HG02938 (cell line): ENCODE measurements around the gene AMPD2.
"Not testable (repeated sequence)": the region's sequence is repeated elsewhere in the genome, so short reads cannot be mapped to it uniquely, and the experiment has no call there.

Experiments used
- ATAC-seq: cut with Tn5 transposase; IDR thresholded peaks from one replicate; pipeline ENCODE4 v1.9.1; 2021; ENCODE audit warnings: mild to moderate bottlenecking, moderate library complexity; ENCODE audit not compliant: unreplicated experiment

AMPD2 gene

DNA sequence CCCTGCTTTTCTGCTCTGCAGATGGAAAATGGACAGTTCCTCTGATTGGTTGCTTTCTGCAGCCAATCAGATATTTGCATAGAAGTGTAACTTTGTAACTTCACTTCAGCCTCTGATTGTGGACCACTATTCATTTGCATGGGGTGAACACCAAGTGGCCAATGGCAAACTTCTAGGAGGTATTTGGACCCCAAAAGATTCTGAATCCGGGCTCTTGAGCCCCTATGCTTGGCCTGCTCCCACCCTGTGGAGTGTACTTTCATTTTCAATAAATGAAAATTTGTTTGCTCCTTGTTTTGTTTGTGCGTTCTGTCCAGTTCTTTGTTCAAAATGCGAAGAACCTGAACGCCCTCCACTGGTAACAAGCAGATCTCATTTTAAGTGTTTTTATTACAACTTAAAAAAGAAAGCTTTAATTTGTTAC lies 29.9 kb downstream of the AMPD2 start:
- ATAC-seq, result no peak

DNA sequence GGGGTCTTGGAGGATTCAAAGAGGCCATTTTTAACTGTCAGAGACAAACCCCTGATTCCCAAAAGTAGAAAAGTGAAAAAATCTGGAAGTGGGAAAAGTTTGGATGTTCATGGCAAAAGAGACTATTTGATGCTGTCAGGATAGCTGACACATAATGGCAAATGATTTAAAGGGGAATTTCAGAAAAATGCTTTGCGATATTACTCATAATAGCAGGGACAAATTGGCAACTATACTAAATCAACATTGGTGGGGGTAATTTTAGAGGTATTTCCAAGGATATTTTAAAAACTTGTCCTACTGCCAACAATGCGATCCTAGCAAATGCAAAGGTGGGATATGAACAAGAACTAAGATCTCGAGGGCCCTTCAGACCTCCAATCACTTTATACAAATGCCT lies 31.0 kb downstream of the AMPD2 start:
- ATAC-seq, result no peak

DNA sequence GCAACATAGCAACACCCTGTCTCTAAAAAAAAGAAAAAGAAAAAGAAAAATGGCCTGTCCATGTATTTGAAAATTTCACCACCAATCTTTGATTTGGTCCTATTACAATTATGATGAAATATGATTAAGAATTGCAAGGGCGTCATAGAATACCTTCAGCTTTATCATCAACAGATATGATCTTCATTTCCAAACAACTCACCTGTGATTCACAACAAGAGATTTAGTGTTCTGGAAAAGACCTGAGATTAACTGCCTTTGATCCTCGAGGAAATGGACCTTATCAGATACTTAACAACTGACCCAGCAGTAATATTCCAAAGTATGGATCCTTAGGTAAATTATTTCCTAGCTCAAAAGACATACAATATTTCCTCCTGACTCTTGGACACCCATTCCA lies 32.8 kb downstream of the AMPD2 start:
- ATAC-seq, result no peak

DNA sequence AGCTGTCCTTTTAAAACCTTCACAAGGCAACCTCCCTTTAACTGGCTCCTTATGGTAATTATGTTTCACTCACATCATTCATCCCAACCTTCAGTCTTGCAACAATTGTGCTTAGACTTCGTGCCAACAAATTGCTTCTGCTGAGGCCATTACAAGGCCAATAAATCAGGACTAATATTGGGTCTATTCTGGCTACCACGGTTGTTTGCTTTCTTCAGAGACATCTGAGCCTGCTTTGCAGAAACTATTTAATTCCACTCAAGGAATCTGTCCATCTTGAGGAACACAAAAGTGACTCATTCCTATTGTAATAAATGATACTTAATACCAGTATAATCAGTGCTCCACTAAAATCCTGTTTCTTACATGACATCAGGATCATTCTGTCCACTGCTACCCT lies 33.7 kb downstream of the AMPD2 start:
- no peak for ATAC-seq

DNA sequence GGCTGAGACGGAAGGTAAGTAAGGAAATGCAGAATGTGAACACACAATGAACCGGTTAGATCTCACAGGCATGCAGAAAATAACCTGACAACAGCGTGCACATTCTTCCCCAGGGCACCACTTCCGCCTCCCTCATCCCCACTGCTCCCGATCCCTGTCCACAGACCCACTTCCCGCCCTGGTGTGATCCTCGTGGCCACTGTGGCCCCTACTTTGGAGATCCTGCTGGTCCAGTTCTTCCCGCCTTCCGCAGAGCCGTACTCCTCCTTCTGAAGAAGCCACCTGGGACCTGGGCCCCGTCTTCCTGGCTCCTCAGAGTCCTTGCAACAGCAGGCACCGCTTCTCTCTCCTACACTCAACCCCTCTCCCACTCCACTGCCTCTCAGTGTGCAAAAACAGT lies 34.9 kb downstream of the AMPD2 start:
- no peak for ATAC-seq

DNA sequence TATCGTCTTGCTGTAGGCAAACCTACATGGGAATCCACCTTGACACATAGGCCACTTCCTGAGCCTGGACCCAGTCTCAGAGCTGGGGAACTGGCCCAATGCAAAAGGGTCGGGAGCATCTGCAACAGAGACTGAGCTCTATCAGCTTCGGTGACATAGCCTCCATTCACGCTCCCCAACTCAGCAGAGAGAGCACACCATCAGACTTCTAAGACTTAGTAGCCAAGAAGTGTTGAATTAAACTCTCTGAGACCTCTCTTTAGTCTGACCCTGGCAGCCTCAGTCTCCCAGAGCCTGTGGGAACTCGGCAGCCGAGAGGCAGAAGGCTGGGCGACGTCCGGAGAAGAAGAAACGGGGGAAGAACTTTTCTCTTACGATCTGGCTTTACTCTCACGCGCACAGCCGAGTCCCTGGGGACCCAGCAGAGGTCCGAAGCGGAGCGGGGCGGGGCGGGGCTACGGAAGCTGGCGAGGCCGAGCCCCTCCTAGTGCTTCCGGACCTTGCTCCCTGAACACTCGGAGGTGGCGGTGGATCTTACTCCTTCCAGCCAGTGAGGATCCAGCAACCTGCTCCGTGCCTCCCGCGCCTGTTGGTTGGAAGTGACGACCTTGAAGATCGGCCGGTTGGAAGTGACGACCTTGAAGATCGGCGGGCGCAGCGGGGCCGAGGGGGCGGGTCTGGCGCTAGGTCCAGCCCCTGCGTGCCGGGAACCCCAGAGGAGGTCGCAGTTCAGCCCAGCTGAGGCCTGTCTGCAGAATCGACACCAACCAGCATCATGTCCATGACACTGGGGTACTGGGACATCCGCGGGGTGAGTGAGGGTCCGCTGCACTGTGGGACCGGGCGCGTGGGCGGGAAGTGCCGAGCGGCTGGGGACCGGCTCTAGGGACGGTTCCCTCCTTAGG lies 36.2 kb downstream of the AMPD2 start, which contains the start of gene GSTM4:
TSS of gene GSTM4 (plus strand) at position 485 of the 905 bp plus-strand sequence. CDS start at position 776, 291 bp downstream.
- ATAC-seq, result peak; percentile 82

DNA sequence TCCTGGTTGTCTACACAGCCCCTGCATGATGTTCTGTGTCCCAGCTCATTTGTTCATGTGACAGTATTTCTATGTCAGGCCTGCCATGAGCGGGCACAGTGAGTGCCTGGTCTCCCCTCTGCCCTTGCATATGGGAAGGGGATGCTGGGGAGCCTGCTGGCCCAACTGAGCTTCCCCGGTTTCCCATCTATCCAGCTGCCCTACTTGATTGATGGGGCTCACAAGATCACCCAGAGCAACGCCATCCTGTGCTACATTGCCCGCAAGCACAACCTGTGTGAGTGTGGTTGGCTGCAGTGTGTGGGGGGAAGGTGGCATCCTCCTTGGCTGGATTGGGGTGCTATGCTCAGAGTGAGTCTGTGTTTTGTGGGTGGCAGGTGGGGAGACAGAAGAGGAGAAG lies 37.8 kb downstream of the AMPD2 start:
- no peak for ATAC-seq

DNA sequence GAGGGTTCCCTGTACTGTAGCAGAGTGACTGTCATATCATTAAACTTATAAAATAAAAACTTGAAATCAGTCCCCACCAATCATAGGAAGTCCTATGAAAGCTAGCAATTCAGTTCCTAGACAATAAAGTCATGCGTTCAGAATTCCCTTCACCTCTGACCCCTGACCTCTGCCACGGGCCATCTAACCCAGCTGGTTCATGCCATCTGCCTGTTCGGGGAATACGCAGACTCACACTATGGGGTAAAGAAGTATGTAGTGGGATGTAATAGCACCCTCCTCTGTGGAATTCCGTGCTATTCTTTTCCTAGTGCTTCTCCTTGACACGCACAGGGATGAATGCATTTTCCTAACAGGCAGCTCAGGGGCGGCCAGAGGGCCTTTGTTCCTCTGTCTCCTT lies 38.3 kb downstream of the AMPD2 start:
- no peak for ATAC-seq

DNA sequence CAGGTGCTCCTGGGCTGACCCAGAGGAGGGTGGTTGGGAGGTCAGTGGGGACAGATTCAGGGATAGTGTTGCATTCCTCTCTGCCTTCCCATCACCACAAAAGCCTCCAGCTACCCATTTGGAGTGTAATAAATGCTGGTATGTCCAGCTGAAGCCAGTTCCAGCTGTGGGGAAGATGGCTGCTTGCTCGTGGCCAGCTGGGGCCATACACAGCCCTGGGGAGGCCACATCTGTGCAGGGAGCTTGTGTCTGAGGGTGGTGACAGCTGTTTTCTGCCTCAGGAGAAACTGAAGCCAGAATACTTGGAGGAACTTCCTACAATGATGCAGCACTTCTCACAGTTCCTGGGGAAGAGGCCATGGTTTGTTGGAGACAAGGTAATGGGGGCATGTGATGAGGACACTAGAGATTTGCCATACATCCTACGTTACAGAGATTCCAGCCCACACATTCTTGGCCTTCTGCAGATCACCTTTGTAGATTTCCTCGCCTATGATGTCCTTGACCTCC lies 39.0 kb downstream of the AMPD2 start:
- no peak for ATAC-seq

DNA sequence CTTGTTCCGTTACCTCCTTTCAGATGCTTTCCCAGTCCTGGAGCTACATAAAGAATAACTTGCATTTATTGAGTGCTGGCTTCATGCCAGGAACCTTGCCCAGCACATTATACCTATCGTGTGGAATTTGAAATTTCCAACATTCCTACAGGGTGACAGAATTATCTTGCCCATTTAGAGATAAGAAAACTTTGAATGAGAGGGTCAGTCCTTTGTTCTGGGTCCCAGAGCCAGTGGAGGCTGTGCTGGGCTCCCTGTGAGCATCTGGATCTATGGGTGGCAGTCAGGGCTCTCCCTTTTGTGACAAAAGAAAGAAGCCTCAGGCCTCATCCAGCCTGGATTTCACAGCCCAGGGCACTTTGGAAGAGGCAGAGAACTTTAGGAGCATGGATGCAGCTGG lies 39.5 kb downstream of the AMPD2 start:
- ATAC-seq, result no peak

DNA sequence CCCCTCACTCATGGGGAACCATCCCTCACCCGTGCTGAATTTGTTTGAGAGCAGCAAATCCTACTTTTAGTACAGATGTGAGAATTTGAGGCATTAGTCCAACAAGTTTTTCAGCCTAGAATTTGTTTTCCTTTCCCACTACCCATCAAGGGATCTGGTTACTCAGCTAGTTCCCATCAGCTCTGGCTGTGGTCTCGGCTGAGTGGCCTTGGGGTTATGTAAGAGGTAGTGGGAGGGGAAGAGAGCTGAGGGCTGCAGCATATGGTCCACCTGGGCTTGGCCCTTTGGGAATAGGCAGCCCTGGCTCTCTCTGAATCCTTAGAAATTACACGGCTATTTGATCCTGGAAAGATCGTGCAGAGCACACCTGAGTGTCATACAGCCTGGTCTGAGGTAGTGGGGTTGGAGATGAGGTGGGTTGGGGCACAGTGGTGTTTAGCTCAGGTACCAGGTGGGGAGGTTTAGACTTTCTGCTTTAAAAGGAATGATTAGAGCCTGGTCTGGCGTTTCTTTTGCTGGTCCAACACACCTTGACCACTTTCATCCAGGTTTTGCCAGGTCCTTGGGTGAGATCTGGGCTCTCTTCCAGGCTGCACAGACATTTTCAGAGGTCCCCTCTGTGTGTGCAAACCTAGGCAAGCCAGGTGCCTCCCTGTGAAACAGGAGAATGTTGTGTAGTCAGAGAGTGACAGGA lies 40.5 kb downstream of the AMPD2 start:
- ATAC-seq, result no peak

DNA sequence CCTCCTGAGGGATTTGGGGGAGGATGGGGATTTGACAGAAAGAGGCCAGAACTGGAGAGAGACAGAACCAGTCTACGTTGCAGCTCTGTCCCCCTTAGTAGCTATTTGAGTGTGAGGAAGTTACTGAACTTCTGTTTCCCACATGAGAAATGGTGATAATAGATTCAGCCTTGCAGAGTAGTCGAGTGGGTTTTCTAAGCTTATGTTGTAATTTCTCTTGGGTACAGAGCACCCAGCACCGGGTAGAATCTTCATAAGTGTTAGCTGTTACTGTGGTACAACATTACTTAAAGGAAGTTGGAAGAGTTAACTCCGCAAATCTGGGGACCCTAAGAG lies 41.0 kb downstream of the AMPD2 start:
- not testable (repeated sequence) for ATAC-seq

DNA sequence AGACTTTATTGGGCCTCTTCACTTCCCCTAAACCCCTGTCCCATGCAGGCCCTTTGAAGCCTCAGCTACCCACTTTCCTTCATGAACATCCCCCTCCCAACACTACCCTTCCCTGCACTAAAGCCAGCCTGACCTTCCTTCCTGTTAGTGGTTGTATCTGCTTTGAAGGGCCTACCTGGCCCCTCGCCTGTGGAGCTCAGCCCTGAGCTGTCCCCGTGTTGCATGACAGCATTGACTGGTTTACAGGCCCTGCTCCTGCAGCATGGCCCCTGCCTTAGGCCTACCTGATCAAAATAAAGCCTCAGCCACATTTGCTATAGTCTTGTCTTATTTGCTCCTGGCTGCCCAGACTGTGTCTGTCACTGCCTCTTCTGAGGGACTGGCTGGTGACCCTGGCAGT lies 41.8 kb downstream of the AMPD2 start:
- no peak for ATAC-seq

DNA sequence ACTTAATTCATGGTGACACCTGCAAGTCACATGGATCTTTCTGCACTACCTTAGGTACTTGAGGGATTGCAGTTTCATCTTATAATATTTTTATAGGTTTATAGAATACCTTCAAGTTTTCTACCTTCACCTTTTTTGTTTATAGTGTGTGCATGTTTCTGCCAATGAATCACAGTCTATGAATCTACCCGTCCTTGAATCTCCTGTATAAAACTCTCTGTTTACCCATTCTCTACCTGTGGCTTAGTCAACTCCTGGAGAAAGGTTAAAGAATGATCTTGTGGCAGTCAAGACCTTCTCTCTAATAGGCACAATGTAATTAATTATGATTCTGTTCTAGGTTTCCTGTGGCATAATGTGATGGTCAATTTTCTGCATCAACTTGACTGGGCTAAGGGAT lies 45.0 kb downstream of the AMPD2 start:
- no peak for ATAC-seq

DNA sequence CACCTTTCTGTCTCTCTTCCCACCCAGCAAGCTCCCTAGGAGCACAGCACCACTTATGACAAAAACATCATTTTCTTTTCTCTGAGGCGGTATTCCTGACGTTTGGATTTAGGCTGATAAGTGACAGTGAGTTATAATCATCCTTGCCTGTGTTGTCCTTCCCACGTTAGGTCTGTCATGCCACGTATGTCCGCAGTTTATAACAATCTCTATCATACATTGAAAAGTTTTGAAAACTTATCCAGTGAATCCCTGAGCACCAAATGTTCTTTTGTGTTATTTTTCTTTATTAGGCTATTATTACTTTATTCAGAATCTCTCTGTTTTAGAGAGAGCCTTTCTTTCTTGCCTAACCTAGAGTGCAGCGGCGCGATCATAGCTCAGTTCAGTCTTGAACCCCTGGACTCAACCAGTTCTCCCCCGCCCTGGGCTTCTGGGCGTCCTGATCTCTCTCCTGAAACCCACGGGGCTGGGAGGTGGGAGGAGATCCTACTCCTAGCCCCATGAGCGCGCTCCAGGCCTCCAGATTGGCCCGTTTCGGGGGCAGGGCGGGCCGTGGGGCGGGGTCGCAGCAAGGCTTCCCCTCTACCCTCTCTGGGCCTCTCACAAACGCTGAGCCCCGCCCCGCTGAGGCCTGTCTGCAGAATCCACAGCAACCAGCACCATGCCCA lies 48.0 kb downstream of the AMPD2 start, which contains the start of gene GSTM2:
TSS of gene GSTM2 (plus strand) at position 606 of the 671 bp plus-strand sequence. CDS start at position 665, 59 bp downstream.
- ATAC-seq, result peak; percentile 76

DNA sequence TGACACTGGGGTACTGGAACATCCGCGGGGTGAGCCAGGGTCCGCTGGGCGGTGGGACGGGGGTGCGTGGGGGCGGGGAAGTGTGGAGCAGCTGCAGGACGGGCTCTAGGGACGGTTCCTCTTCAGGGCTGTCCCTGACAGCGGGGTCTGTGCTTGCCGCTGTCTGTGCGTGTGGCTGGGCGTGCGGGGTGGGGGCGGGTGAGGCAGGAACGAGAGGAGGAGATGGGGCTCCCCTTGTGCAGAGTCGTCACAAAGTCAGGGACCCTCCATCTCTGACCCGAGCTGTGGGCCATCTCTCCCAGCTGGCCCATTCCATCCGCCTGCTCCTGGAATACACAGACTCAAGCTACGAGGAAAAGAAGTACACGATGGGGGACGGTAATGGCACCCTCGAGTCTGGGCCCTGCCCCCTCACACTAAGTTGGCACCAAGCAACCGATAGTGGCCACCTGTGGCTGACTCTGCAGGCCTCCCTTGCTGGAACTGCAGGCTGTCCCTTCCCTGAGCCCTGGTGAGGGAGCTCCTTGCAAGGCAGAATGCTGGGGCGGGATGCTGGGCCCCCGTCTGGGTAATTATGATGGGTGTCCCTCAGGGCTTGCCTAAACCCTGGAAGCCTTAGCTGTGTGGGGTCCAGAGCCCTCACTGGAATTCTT lies 48.6 kb downstream of the AMPD2 start:
- ATAC-seq, result no peak

DNA sequence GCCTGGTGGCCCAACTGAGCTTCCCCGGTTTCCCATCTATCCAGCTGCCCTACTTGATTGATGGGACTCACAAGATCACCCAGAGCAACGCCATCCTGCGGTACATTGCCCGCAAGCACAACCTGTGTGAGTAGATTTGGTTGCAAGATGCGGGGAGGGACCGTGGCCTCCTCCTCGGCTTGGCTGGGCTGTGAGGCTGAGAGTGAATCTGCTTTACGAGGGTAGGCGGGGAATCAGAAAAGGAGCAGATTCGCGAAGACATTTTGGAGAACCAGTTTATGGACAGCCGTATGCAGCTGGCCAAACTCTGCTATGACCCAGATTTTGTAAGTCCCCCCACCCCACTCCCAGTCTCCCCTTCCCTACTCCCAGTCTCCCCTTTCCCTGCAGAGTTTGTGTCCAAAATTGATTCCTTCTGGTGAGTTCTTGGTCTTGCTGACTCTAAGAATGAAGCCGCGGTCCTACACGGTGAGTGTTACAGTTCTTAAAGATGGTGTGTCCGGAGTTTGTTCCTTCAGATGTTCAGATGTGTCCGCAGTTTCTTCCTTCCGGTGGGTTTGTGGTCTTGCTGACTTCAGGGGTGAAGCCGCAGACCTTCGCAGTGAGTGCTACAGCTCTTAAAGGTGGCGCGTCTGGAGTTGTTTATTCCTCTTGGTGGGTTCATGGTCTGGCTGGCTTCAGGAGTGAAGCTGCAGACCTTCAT lies 49.8 kb downstream of the AMPD2 start:
- ATAC-seq, result no peak

DNA sequence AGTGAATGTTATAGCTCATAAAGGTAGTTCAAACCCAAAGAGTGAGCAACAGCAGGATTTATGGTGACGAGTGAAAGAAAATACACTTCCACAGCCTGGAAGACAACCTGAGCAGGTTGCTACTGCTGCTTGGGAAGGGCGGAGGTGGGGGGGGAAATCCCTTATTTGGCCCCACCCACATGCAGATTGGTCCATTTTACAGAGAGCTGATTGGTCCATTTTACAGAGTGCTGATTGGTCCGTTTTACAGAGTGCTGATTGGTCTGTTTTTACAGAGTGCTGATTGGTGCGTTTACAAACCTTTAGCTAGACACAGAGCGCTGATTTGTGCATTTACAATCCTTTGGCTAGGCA lies 50.3 kb downstream of the AMPD2 start:
- ATAC-seq, result not testable (repeated sequence)

DNA sequence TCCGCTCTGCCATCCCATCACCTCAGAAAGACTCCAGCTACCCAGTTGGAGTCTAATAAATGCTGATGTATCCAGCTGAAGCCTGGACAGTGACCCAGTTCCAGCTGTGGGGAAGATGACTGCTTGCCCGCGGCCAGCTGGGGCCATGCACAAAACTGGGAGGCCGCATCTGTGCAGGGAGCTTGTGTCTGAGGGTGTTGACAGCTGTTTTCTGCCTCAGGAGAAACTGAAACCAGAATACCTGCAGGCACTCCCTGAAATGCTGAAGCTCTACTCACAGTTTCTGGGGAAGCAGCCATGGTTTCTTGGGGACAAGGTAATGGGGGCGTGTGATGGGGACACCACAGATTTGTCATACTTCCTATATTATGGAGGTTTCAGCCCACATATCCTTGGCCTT lies 51.4 kb downstream of the AMPD2 start:
- no peak for ATAC-seq

DNA sequence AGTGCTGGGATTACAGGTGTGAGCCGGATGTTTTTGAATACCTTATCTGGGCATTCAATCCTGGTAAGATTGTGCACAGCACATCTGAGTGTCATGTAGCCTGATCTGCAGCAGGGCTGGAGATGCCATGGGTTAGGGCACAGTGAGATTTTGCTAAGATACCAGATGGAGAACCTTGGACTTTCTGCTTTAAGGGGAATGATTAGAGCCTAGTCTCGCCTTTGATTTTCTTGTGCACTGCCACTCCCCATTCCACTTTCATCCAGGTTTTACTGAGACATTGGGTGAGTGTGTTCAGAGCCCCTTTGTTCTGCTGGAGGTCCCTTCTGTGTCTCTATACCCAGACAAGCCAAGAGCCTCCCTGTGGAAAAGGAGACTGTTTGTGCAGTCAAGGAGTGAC lies 54.2 kb downstream of the AMPD2 start:
- ATAC-seq, result not testable (repeated sequence)
